NCI-H2029 (cell line): Measurements from ENCODE around the gene FKBP4.
A peak's percentile ranks its signal among the peaks of the same experiment; 100 is the strongest.

Source experiments
- DNase-seq: peaks from one replicate; lab custom pipeline; 2025; lab: John Stamatoyannopoulos, UW

Gene FKBP4

GRCh38 chr12:2779281-2779680 is 15.5 kb upstream of the FKBP4 start:
- DNase-seq = no peak

DNA sequence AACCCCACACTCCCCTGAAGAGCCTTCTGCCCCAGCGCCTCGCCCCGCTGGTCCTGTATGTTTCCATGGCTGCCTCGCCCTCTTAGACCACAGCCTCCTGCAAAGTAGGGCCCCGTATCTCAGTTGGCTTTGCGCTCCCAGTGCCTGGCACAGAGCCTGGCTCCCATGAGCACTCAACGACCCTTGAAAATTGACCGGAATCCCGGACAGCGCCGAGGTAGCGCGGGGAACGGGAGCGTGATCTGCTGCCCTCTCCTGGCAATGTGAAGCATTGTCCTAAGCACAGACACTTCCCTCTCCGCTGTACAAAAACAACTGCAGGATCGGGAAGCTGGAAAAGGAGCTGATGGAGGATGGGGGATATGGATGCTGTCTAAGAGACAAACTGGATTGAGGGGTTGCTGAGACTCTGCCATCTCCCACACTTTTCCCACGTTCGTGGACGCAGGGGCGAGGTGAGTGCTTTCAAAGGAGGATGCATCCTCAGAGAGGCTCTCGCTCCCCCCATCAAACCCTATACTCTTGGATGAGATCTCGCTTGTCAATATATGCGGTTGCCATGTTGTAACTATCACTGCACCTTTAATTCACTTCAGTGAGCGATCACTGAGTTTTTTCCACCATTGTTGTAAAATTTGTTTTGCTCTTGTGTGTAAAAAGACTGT is 10.7 kb upstream of the FKBP4 start:
- peak; percentile 83 for DNase-seq

DNA sequence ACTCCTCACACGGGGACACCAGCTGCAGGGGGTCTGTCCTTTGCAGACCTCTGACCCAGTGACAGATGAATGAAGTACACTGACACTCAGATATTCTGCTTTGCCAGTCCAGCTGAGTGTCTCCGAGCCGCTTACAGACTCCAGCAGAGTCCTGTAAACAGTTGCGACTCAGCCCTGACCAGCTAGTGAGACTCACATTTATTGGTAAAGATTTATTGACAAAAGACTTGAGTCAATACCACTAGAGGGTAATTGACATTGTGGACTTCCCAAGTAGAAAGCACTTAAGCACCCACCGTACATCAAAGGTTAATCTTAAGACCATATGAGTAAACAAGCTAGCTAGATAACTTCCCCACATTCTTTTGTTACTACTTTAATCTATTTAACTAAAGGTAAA is 9.8 kb upstream of the FKBP4 start:
- no peak for DNase-seq

DNA sequence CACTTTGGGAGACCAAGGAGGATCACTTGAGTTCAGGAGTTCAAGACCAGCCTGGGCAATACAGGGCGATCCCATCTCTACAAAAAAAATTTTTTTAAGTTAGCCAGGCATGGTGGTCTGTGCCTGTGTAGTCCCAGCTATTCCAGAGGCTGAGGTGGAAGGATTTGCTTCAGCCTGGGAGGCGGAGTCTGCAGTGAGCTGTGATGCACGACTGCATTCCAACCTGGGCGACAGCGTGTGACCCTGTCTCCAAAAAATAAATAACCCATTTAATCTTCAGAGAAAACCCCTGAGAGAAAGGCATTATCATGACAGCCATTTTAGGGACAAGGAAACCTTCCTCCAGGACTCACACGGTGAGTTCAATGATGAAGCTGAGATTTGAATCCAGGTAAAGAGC is 3.7 kb upstream of the FKBP4 start:
- DNase-seq = no peak

GRCh38 chr12:2792671-2793500 is 1.9 kb upstream of the FKBP4 start:
- DNase-seq = no peak

GRCh38 chr12:2793561-2793960 is 1.2 kb upstream of the FKBP4 start:
- DNase-seq = no peak

- no peak for DNase-seq
Observed at GRCh38 chr12:2794191-2794735, 507 bp upstream of the FKBP4 start.

GRCh38 chr12:2795291-2796186 is 769 bp downstream of the FKBP4 start:
- peak; percentile 41 for DNase-seq

GRCh38 chr12:2796187-2796666 is 1.5 kb downstream of the FKBP4 start:
- no peak for DNase-seq

- no peak for DNase-seq
Observed at GRCh38 chr12:2797721-2798418, 3.1 kb downstream of the FKBP4 start.

DNA sequence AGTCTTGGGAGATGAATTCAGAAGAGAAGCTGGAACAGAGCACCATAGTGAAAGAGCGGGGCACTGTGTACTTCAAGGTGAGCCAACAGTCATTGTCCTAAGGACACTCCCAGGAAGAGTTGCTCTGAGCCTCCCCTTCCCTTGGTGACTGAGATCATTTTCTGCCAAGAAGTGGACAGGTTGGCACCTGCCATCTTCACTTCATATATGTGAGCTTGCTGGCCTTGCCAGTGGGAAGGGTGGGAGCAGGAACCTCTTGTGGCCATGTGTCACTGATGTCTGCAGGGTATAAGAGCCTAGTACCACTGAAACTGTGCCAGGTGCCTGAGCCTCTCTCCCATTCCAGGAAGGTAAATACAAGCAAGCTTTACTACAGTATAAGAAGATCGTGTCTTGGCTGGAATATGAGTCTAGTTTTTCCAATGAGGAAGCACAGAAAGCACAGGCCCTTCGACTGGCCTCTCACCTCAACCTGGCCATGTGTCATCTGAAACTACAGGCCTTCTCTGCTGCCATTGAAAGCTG is 5.3 kb downstream of the FKBP4 start:
- peak; percentile 64 for DNase-seq

GRCh38 chr12:2801044-2801783 is 6.4 kb downstream of the FKBP4 start:
- DNase-seq = no peak

- no peak for DNase-seq
Observed at GRCh38 chr12:2803635-2804392, 9.0 kb downstream of the FKBP4 start.

DNA sequence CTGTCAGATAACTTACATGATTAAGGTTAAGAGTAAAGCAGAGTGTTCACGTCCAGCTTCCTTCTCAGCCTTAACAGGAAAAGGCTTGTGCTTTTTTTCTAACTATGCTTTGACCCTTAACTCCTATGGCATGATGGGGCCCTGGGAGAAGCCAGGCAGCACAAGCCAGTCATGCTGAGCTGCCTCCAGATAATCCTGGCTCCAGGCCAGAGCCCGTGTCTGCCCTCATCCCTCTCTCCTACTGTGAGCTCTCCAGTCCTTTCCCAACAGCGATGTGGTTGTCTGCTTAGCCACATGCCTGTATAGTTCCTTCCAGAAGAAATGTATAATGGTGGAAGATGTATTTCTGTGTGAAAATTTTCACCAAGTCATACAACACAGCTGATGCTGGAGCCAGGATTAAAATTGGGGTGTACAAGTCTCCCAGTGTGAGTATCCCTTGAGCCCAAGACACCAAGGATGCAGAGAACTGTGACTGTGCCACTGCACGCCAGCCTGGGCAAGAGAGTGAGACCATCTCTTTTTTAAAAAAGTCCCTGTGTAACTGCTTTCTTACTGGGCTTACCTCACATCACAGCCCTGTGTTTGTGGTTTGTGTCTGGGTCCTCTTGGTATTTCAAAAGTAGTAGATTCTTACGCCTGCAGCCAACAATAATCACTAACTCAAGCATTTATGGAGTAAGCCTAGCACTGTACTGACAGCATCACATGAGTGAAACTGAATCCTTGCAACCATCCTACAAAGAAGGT is 9.8 kb downstream of the FKBP4 start:
- no peak for DNase-seq

DNA sequence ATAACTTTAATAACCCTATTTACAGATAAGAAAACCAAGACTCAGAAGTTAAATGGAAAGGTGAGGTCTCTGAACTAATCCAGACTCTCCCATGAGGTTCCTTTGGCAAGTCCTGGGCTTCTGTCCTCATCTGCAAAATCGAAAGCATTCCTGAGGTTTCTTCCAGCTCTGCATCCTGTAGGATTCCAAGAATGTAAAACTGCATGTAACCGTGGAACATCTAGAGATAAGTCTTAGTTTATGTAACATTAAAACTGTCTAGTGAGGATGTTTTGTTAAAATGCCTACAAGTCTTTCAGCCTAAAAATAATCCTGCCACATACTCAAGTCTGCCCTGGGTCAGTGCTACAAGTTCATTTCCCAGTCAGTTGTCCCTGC is 10.4 kb downstream of the FKBP4 start:
- no peak for DNase-seq

DNA sequence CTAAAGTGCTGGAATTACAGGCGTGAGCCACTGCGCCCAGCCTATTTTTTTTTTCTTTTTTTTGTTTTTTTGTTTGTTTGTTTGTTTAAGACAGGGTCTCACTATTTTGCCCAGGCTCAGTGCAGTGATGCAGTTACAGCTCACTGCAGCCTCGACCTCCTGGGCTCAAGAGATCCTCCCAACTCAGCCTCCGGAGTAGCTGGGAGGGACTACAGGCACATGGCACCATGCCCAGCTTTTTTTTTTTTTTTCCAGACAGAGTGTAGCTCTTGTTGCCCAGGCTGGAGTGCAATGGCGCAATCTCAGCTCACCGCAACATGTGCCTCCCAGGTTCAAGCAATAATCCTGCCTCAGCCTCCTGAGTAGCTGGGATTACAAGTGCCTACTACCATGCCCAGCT is 11.9 kb downstream of the FKBP4 start:
- peak; percentile 40 for DNase-seq

GRCh38 chr12:2811801-2812200 is 17.0 kb downstream of the FKBP4 start:
- no peak for DNase-seq

- peak; percentile 99 for DNase-seq
Observed at GRCh38 chr12:2812290-2813213, 17.8 kb downstream of the FKBP4 start, which contains the start of gene ITFG2. Gene ITFG2 (plus strand): TSS chr12:2812668. CDS start chr12:2812761, 93 bp downstream.
